K562 (cell line): ENCODE data around the gene ZNF280C. TPM values are rescaled to one million over a fixed set of nuclear protein-coding genes. Genes with fewer than 3 reads are reported as not detected.

Experiments used
- AFF1 ChIP-seq, 2 experiments: fragments of 450-650 bp; IDR thresholded peaks; 2 replicates each; pipeline ENCODE4 v1.6.1; 2018; ENCODE audit warnings: mild to moderate bottlenecking in 2 of 2, low read depth in 1 of 2; ENCODE audit not compliant: partially characterized antibody in 2 of 2
- CREB3L1 ChIP-seq: fragments of 450-650 bp; IDR thresholded peaks from 2 replicates; pipeline ENCODE4 v1.6.1; 2014; ENCODE audit warnings: low read depth, mild to moderate bottlenecking, moderate library complexity, borderline replicate concordance
- HDAC2 ChIP-seq: fragments of 450-650 bp; IDR thresholded peaks from 2 replicates; pipeline ENCODE4 v1.6.1; 2016; ENCODE audit warnings: mild to moderate bottlenecking
- NBN ChIP-seq: fragments of 450-650 bp; IDR thresholded peaks from 2 replicates; pipeline ENCODE4 v1.6.1; 2016; ENCODE audit warnings: low read depth, mild to moderate bottlenecking
- NR0B1 ChIP-seq: fragments of 450-650 bp; IDR thresholded peaks from one replicate; pipeline ENCODE4 v1.6.1; 2018; ENCODE audit warnings: mild to moderate bottlenecking, moderate library complexity; ENCODE audit not compliant: partially characterized antibody
- PBX2 ChIP-seq, 2 experiments: IDR thresholded peaks in 1 of 2; conservative IDR thresholded peaks in 1 of 2; 2 replicates each; pipeline ENCODE4 v1.6.1; 2016; ENCODE audit warnings: low read depth in 2 of 2, mild to moderate bottlenecking in 1 of 2, missing compliant biosample characterization in 1 of 2, missing genetic modification characterization in 1 of 2, moderate library complexity in 1 of 2
- POLR3G ChIP-seq: IDR thresholded peaks from 2 replicates; pipeline ENCODE4 v1.6.1; 2011; ENCODE audit not compliant: insufficient read length, insufficient replicate concordance; ENCODE audit errors: extremely low read depth
- RBBP5 ChIP-seq: fragments of 200-600 bp; sonication (generic); IDR thresholded peaks from 2 replicates; pipeline ENCODE4 v1.6.1; 2012; ENCODE audit warnings: borderline replicate concordance, mild to moderate bottlenecking, low read length, control low read depth, inconsistent platforms; ENCODE audit not compliant: insufficient read depth, poor library complexity, severe bottlenecking
- RFX7 ChIP-seq: fragments of 250-450 bp; sonication (Bioruptor Pico); IDR thresholded peaks from 2 replicates; pipeline ENCODE4 v1.5.1; 2021; ENCODE audit warnings: mild to moderate bottlenecking
- TOE1 ChIP-seq, 2 experiments: fragments of 450-650 bp in 1 of 2; sonication (generic) in 1 of 2; formaldehyde crosslinking in 1 of 2; IDR thresholded peaks; 2 replicates each; pipeline versions ENCODE4 v1.7.1 to v1.8.0; 2016 to 2022; ENCODE audit warnings: borderline replicate concordance in 2 of 2, mild to moderate bottlenecking in 2 of 2, antibody characterized with exemption in 1 of 2, inconsistent platforms in 1 of 2, low read depth in 1 of 2, missing genetic modification reagents in 1 of 2, moderate library complexity in 1 of 2
- TSC22D4 ChIP-seq: fragments of 450-650 bp; IDR thresholded peaks from 2 replicates; pipeline ENCODE4 v1.6.1; 2016; ENCODE audit warnings: missing genetic modification characterization, missing biosample characterization, control low read depth
- ZNF143 ChIP-seq: sonication (generic); formaldehyde crosslinking; IDR thresholded peaks from 2 replicates; pipeline ENCODE4 v1.9.0; 2022; ENCODE audit warnings: mild to moderate bottlenecking, missing genetic modification reagents
- ZNF277 ChIP-seq: fragments of 250-450 bp; sonication (Bioruptor Pico); IDR thresholded peaks from 2 replicates; pipeline ENCODE4 v1.8.0; 2022; ENCODE audit warnings: inconsistent platforms, mild to moderate bottlenecking, moderate library complexity, borderline replicate concordance
- polyA plus RNA-seq, 8 experiments: library from polyadenylated mRNA; depleted of rRNA in 4 of 8; stranded (reverse) in 5 of 8; unstranded in 3 of 8; fragments of >200 nt; fragmentation: Nextera tagmentation in 2 of 8; fragmentation: Illumina TruSeq in 1 of 8; extraction: Ambion mirVana in 2 of 8; extraction: Trizol in 1 of 8; gene quantifications; 2 replicates each; pipeline versions ENCODE4 v1.2.1 to v1.2.3, GENCODE V29; 2011 to 2014; ENCODE audit warnings: inconsistent platforms in 1 of 8, missing spikeins in 1 of 8
- total RNA-seq, 7 experiments: library from RNA; depleted of rRNA in 6 of 7; stranded (reverse); fragments of >200 nt in 6 of 7; fragmentation: Illumina TruSeq in 2 of 7; extraction: Trizol in 2 of 7; gene quantifications; 2 replicates each; pipeline versions ENCODE4 v1.2.1 to v1.2.3, GENCODE V29; 2011 to 2021; ENCODE audit warnings: low replicate concordance in 1 of 7

Gene ZNF280C
- total and polyA plus RNA-seq, 9 of the 15 experiments (the other 6 are each of a cell fraction or from before 2014, with no cell fraction given), result 1.6 to 8.3 (median 4.4) TPM

- no peak for TF ChIP-seq PBX2 (CRISPR knock-in tag; IDR thresholded peaks at IDR 0.05; ENCODE audit: low read depth)
- TF ChIP-seq PBX2 (tag; conservative IDR thresholded peaks at IDR 0.05; ENCODE audit: low read depth), result 0 out of 2 replicates have a peak, but pooled peaks have one; percentile 23
- peak; percentile 47 for TF ChIP-seq TOE1 (IDR thresholded peaks at IDR 0.05; ENCODE audit: borderline replicate concordance)
- no peak for TF ChIP-seq TOE1 (CRISPR knock-in tag; IDR thresholded peaks at IDR 0.05; ENCODE audit: borderline replicate concordance, low read depth)
- 0 out of 2 replicates have a peak, but pooled peaks have one; percentile 55 for TF ChIP-seq HDAC2
- TF ChIP-seq ZNF143 (CRISPR knock-in tag), result peak; percentile 74
- TF ChIP-seq CREB3L1, result peak; percentile 68; the same call in 1 of the 2 replicates
- peak; percentile 76 for TF ChIP-seq RBBP5
- no peak for TF ChIP-seq POLR3G
- 0 out of 2 replicates have a peak, but pooled peaks have one; percentile 12 for TF ChIP-seq RFX7 (CRISPR knock-in tag)
- no peak for TF ChIP-seq NR0B1
- TF ChIP-seq TSC22D4 (tag), result no peak
- no peak for TF ChIP-seq ZNF277
- peak; percentile 62; the same call in 1 of the 2 replicates for TF ChIP-seq NBN
- peak in 1 of 2 experiments; percentile 72 for TF ChIP-seq AFF1 (IDR thresholded peaks at IDR 0.05; ENCODE audit: low read depth in 1 of 2, partially characterized antibody in 2 of 2)
Observed at GRCh38 chrX:130268449-130269170, at the start of gene ZNF280C (continued).
